RPMI7951 (cell line): ENCODE data around the gene CWF19L1. TPM values are rescaled to one million over a fixed set of nuclear protein-coding genes. Genes with fewer than 3 reads are reported as not detected.
"Not testable (repeated sequence)": the region's sequence is repeated elsewhere in the genome, so short reads cannot be mapped to it uniquely, and the experiment has no call there.

ENCODE experiments used
- DNase-seq: peaks from one replicate; pipeline ENCODE4 v3.0.0-alpha.2; 2012; ENCODE audit warnings: low read depth
- total RNA-seq: library from RNA; depleted of rRNA; stranded (reverse); fragments of >200 nt; shearing (Covaris generic); gene quantifications from 2 replicates; pipeline ENCODE4 v1.2.3, GENCODE V29; 2014; rRNA removed

The CWF19L1 gene
- 31.2 and 36.9 TPM in 2 replicates for total RNA-seq

DNA sequence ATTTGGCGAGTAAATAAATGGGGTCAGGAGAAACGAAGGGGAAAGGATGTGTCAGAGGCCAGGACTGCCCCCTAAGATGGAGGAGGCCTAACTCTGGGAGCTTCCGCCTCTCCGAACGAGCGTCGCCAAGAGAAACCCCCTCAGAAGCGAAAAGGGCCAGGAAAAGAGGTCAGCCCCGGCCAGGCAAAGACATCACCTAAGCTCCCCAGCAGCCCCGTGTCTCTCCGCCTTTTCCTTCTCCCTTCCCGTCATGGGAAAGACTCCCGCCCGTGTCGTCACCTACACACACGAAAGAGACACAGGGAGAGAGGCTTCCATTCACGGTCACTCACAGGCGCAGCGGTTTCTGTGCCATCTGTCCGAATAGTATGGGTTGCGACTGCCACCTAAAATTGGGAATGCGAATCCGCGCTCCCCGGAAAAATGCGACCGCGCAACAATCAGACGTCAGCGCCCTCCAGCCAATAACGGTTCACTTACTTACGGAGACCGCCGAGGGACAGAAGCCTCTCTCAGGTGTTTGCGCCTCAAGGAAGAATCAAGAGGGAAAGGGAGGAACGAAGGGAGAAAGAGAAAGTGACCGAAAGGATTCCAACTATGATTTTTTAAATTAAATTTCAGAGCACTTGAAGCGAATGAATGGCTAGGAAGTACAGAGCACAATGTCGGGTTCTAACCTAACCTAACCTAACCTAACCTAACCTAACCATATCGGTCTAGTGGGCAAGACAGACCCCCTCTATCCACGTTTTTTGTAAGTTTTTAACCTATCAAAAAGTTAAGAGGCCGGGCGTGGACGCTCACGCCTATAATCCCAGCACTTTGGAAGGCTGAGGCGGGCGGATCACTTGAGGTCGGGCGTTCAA is at the start of gene CWF19L1:
CWF19L1 (minus strand) TSS at position 400 of the 866 bp plus-strand sequence; CDS start at position 355, 45 bp downstream.
- peak; percentile 85 for DNase-seq

DNA sequence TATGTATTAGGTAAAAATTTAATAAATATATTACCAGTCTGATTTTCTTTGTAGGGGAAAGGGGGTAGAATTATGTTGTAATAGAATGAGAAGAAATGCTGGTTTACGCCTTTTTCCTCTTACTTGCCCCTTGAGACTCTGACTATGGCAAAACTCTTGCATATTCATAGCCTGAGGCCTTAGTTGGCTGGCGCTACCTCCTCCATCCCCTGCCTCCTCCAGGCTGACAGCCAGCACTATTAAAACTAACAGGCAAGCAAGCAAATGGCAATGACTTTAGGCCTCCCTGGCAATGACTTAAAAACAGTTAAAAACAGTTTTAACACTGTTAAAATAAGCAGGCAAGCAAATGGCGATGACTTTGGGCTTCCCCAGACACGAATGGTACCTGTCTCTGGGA is 48.2 kb upstream of the CWF19L1 start:
- no peak for DNase-seq

DNA sequence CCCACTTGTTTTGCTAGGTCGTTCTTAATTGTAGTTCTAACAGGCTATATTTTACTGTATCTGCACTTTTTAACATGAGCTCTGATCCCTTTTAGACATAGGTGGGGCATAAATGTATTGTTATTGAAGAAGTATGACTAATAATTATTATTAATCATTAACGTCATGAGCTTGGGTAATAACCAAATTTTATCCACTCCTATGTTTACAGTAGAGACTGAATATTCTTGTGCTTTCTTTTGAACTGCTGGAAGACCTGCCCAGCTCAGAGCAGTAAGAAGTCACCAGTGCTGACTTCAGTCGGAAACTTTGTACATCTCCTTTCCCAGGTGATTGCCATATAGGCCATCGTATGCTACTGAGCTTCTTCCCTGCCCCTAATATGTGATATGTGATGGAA is 43.9 kb upstream of the CWF19L1 start:
- DNase-seq, result no peak

DNA sequence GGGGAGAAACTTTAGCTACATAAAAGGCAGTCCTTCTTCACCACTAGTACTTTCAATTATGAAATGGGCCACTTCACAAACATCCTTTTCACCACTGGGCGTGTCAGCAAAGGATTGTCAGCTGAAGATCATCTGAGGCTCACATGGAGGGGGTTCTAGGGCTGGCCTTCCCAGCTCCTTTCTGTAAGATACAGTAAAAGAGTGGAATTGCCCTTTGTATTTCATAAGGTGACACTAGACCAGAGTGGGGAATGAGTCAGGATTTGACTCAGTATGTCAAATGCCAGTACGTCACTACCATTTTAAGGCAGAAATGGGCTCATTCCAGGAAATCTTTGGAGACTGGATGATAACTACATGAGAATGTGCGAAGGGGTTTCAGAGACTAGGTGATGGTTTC is 40.2 kb upstream of the CWF19L1 start:
- peak; percentile 29 for DNase-seq

DNA sequence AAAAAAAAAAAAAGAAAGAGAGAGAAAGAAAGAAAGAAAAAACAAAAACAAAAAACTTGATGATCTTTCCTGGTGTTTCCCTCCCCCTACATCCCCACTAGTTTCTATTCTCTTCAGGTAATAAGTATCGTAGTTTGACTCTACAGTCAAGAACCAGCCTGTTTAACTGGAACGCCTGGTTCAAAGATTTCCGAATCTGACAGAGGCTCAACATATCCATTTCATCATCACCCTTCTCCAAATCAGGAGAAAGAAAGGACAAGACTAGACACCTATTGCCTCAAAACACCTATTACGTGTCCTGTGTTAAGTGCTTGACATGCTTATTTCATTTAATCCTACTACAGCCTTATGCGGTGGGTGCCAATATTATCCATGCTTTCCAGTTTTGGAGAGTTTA is 39.4 kb upstream of the CWF19L1 start:
- DNase-seq, result no peak

DNA sequence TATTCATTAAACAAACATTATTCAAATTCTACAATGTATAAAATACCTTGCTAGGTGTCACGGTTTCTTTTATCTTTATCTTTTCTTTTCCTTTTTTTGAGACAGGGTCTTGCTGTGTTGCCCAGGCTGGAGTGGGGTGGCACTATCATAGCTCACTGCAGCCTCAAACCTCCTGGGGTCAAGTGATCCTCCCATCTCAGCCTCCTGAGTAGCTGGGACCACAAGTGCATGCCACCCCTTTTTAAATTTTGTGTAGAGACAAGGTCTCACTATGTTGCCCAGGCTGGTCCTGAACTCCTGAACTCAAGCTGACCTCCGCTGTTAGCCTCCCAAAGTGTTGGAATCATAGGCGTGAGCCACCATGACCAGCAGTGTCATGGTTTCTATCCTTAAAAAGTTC is 37.0 kb upstream of the CWF19L1 start:
- DNase-seq, result no peak

DNA sequence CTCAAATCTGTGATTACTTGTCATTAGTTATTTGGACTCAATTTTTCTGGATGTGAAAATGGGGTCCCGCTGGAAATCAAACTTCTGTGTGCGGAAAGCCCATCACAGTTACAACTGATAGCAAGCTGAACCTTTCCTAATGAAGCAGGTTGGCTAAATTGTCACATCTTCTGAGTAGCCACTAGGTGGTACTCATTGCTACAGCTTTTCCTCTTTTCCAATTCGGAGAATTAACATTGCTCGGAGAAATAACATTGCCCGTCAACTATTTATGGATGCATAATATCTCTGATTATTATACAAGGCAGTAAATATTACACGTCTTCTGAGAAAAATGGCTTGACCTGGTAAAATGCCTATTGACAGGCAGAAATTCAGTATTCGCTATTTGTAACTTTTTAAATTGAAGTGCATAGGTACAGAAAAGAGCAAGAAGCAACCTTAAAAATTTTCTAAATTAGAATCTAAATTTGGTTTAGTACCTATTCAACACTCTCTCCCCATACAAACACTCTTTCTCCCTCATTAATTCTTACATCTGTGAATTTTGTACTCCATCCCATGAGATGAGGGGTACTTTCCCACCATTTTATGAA is 36.4 kb upstream of the CWF19L1 start:
- DNase-seq, result peak; percentile 20

DNA sequence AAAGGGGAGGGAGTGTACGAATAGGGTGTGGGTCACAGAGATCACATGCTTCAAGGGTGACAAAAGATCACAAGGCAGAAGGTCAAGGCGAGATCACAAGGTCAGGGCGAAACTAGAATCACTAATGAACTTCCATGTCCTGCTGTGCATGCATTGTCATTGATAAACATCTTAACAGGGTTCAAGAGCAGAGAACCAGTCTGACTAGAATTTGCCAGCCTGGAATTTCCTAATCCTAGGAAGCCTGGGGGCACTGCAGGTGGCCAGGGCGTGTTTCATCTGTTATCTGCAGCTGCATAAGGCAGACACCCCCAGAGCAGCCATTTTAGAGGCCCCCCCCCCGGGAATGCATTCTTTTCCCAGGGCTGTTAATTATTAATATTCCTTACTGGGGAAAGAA is 33.7 kb upstream of the CWF19L1 start:
- not testable (repeated sequence) for DNase-seq

DNA sequence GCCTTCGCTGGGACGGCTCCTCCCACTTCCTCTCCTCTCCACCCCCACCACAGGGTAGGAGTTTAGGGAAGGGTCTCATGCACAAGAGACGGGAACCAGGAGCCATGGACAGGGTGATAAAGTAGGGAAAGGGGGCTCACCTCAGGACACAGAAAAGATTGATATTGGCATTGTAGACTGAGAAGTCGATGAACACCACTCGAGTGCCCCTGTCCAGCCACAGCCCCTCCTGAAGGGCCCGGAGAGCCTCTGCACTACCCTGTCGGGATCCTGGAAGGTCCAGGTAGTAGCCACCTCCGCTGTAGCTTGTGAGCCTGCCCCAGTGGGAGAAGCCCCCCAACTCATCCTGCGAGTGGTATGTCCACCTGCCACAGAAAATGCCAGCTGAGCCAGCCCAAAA is 29.8 kb upstream of the CWF19L1 start:
- DNase-seq, result no peak

DNA sequence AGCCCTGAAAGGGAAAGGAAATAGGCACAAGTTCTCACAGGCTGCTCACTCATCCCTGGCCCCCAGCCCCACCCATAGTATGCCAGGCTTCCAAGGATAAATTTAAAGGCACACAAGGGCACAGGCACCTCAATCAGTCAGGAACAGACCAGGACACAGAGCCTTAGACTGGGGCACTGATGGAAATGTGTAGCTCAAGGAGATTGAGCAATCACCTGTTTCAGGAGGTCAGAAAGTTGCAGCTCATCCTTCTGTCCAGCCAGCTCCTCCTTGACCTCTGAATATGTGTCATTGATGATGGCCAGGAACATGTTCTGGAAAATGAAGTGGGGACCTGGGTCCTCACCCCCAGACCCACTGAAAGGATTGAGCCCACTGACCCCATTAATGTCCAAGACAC is 25.6 kb upstream of the CWF19L1 start:
- DNase-seq, result no peak

DNA sequence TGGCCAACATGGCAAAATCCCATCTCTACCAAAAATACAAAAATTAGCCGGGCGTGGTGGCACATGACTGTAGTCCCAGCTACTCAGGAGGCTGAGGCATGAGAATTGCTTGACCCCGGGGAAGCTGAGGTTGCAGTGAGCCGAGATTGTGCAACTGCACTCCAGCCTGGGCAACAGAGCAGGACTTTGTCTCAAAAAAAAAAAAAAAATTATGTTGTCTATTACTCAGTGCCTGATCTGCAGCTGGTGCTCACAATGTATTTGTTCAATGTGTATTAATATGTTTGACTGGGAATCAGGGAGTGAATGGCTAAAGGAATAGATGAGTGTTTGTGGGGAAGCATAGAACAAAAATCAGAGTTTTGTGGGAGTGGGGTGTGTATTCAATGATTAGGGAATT is 24.9 kb upstream of the CWF19L1 start:
- DNase-seq, result not testable (repeated sequence)

DNA sequence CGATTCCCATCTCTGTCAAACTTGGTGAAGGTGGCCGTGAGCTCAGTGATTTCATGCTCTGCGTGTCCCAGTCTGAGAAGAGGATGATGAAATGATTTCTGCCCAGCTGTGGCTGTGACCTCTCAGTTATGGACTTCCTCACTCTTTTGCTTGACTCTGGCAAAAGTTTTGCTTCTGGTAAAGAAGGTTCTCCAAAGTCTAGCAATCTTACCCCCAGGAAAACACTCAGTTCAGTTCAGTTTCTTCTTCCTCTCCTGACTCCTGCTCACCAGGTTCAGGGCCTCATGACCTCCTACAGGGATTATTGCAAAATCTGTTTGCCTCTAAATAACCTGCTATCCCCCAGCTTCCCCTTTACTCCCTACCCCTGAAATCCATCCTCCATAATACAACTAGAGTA is 23.9 kb upstream of the CWF19L1 start:
- no peak for DNase-seq

DNA sequence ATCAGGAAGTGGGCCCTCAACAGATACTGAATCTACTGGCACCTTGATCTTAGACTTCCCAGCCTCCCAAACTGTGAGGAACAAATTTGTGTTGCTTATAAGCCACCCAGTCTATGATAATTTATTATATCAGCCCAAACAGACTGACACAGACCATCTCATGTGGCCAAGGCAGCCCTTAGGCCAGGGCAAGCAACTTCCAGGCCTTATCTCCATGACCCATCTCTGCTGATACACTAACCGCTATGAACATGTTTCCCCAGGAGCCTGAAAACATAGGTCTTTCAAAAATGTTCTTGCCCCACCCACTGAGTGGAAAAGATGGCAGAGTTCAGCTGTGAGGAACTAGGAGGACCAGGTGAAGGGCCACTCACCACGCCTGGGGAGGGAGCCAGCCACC is 22.2 kb upstream of the CWF19L1 start:
- no peak for DNase-seq

DNA sequence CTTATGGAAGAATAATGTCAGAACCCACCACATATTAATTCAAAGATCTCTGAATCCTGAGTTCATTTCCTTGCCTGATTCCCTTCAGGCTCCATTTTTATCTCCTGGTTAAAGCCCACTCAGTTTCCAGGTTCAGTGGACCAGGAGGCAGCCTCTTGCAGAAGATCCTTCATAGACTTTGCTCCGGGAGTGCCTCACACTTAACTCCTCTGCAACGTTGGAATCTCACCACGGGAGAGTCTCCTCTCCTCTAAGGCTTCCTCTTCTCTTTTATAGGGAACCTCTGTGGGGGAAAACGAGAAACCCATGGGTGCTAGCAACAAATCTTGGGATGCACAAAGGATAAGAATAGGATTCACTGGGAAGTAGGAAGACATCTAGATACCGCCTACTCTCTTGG is 20.8 kb upstream of the CWF19L1 start:
- no peak for DNase-seq

DNA sequence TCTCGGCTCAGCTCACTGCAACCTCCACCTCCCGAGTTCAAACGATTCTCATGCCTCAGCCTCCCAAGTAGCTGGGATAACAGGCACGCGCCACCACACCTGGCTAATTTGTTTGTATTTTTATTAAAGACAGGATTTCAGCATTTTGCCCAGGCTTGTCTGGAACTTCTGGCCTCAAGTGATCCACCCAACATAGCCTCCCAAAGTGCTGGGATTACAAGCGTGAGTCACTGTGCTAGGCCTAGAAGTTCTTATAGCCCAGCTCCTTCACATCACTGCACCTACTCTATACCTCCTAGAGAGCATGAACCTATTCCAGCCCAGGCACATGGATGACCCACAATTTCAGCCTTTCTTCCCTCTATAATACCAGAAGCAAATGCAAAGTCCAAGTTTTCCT is 20.3 kb upstream of the CWF19L1 start:
- no peak for DNase-seq

DNA sequence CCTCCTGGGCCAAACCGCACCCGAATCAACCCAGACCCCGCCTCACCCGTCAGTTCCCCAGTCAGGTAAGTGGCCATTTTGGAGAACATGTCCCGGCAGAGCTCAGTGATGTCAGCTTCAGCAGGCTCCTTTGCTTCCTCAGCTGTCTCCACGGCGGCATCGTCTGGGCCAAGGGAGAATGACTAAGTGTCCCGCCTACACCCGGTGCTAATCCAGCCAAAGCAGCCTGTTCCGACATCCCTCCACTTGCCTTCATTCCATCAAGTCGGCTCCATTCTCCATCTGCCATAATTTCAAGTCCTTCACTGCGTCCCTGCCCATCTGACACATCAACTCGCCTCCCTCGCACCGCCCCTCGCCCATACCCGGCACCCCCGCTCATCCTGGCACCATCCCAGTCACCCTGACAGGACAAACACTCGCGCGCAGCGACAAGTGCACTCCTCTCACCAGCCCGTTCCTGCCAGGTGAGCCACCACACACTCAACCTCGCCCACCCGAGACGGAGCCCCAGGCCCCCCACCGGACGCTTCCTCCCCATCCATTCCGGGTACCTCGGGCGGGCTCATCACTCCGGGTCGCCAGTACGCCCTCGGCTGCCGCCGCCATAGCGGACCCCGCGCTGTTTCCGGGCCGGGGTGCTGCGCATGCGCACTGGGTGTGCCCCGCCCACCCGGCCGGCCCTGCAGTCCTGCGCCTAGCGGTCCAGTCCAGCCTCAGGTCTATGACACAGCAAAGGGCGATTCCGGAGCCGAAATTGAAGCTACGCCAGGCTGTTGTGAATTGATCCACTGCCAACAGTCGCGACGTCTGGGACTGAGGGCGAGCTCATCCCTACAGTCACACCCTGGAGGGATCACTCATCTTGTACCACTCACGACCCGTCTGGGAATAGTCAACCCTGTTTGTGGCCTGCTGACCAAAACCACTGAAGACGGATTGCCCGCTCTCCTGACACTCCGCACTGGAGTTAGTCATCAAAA is 18.9 kb upstream of the CWF19L1 start, which contains the start of gene BLOC1S2:
BLOC1S2 (minus strand) TSS at position 630 of the 983 bp plus-strand sequence; CDS start at position 609, 21 bp downstream.
- peak; percentile 87 for DNase-seq

DNA sequence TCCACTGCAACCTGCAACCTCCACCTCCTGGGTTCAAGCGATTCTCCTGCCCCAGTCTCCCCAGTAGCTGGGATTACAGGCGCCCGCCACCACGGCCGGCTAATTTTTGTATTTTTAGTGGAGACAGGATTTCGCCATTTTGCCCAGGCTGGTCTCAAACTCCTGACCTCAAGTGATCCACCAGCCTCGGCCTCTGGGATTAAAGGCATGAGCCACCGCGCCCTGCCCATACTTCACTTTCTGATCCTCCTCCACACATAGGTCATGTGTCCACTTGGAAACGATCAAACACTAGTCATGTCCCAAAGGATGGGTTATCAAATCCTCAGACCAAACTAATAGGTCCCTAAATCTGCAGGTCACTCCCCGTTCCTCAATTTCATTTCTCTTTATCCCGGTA is 17.9 kb upstream of the CWF19L1 start:
- DNase-seq, result not testable (repeated sequence)

DNA sequence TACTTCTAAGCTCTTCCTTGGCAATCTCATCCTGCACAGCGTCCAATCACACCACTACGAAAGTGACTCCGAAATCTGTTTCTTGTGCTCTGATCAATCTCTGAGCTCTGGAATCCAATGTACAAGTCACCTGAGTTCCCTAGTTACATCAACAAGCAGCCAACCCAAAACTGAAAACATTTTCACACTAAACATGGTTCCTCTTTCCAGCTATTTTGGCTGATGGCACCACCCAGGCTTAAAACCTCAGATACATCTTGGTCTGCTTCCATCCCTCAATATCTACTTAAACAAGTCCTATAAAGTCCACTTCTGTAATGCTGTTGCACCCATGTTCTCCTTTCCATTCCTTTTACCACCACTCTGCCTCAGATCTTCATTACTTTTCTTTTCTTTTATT is 15.5 kb upstream of the CWF19L1 start:
- DNase-seq, result no peak

DNA sequence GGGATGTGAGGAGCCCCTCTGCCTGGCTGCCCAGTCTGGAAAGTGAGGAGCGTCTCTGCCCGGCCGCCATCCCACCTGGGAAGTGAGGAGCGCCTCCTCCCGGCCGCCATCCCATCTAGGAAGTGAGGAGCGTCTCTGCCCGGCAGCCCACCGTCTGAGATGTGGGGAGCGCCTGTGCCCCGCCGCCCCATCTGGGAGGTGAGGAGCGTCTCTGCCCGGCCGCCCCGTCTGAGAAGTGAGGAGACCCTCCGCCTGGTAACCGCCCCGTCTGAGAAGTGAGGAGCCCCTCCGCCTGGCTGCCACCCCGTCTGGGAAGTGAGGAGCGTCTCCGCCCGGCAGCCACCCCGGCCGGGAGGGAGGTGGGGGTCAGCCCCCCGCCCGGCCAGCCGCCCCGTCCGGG is 9.5 kb upstream of the CWF19L1 start:
- not testable (repeated sequence) for DNase-seq

DNA sequence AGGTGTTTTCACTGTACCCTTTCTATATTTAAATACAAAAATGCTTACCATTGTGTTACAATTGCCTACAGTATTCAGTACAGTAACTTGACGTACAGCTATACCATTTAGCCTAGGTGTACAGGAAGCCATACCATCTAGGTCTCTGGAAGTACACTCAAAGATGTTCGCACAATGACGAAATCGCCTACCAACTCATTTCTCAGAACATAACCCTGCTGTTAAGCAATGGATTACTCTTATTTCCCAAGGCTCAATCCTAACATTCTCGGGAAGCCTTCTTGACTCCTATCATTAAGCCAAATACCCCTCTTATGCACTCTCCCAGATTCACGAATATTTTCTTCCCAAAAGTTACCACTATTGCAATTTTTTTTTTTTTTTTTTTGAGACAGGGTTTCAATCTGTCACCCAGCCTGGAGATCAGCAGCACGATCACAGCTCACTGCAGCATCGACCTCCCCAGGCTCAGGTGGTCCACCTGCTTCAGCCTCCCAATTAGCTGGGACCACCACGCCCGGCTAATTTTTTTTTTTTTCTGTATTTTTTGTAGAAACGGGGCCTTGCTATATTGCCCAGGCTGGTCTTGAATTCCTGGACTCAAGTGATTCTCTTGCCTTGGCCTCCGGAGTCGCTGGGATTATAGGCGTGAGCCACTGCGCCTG is 1.5 kb downstream of the CWF19L1 start:
- DNase-seq, result no peak

DNA sequence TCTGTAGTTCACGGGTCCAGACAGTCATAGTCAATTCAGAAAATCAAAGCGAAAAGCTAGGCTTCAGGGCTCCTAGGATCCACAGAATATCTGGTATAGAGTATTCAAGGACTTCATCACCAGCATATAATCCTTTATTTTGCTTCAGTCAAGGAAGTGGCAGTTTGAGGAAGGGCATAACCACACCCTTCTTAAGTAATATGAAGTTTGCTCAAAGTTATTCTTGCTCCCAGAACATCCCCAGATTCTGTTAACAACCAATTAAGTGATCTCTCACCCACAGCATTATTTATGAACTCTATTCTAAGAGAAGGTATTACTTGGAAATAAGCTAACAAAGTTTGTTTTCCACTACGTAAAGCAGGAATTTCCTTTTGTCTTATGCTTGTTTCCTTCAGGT is 13.2 kb downstream of the CWF19L1 start:
- no peak for DNase-seq
